Immature natural killer cell (primary cell): ENCODE measurements around the gene MAGEC3. TPM values are rescaled to one million over a fixed set of nuclear protein-coding genes. Genes with fewer than 3 reads are reported as not detected.
"Not testable (repeated sequence)": the region's sequence is repeated elsewhere in the genome, so short reads cannot be mapped to it uniquely, and the experiment has no call there.

Source experiments
- DNase-seq, 3 donors: peaks; one replicate each; pipeline ENCODE4 v3.0.0; 2022; ENCODE audit warnings: mixed read lengths in 1 of 3
- H3K27ac Mint-ChIP-seq, 6 donors: one replicate each; pipeline ENCODE4 v1.8.0; 2020; ENCODE audit warnings: mixed read lengths in 6 of 6, mild to moderate bottlenecking in 5 of 6, inconsistent platforms in 4 of 6, moderate library complexity in 3 of 6
- H3K27me3 Mint-ChIP-seq, 3 donors: one replicate each; pipeline ENCODE4 v1.8.0; 2020 to 2021; ENCODE audit warnings: low read depth in 3 of 3, mild to moderate bottlenecking in 3 of 3, mixed read lengths in 3 of 3, moderate library complexity in 3 of 3, inconsistent platforms in 1 of 3
- H3K36me3 Mint-ChIP-seq, 3 donors: one replicate each; pipeline ENCODE4 v1.8.0; 2020; ENCODE audit warnings: mixed read lengths in 3 of 3, inconsistent platforms in 2 of 3, mild to moderate bottlenecking in 2 of 3
- H3K4me1 Mint-ChIP-seq, 2 donors: one replicate each; pipeline ENCODE4 v1.8.0; 2020; ENCODE audit warnings: inconsistent platforms in 2 of 2, mild to moderate bottlenecking in 2 of 2, mixed read lengths in 2 of 2, moderate library complexity in 1 of 2
- H3K4me3 Mint-ChIP-seq, 5 donors: one replicate each; pipeline ENCODE4 v1.8.0; 2020; ENCODE audit warnings: mild to moderate bottlenecking in 5 of 5, mixed read lengths in 5 of 5, inconsistent platforms in 3 of 5, moderate library complexity in 3 of 5
- H3K9me3 Mint-ChIP-seq, 6 donors: one replicate each; pipeline ENCODE4 v1.8.0; 2020; ENCODE audit warnings: mild to moderate bottlenecking in 6 of 6, mixed read lengths in 6 of 6, inconsistent platforms in 4 of 6, moderate library complexity in 3 of 6
- polyA plus RNA-seq, 3 donors: library from polyadenylated mRNA; unstranded; fragments of 300-500 nt; fragmentation: Illumina TruSeq; gene quantifications; one replicate each; pipeline ENCODE4 v1.2.3, GENCODE V29; 2021

MAGEC3 gene, protein sequence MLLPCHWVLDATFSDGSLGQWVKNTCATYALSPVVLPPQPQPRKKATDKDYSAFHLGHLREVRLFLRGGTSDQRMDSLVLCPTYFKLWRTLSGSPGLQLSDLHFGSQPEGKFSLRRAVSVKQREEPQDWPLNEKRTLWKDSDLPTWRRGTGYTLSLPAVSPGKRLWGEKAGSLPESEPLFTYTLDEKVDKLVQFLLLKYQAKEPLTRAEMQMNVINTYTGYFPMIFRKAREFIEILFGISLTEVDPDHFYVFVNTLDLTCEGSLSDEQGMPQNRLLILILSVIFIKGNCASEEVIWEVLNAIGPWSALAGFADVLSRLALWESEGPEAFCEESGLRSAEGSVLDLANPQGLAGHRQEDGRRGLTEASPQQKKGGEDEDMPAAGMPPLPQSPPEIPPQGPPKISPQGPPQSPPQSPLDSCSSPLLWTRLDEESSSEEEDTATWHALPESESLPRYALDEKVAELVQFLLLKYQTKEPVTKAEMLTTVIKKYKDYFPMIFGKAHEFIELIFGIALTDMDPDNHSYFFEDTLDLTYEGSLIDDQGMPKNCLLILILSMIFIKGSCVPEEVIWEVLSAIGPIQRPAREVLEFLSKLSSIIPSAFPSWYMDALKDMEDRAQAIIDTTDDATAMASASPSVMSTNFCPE
- polyA plus RNA-seq = not detected

GRCh38 chrX:141838016-141838415, at the start of gene MAGEC3:
Gene MAGEC3, plus strand, starts transcription at chrX:141838316. Its CDS starts 0 bp downstream, at chrX:141838316.
- peaks cover 0 to 3% (median 0%) of the 10 kb centered on the region in 3 donors for H3K36me3 Mint-ChIP-seq
- no peaks in the 10 kb centered on the region for H3K27me3 Mint-ChIP-seq
- H3K4me3 Mint-ChIP-seq = no peak within 1 kb of the TSS
- no peak for DNase-seq
- H3K4me1 Mint-ChIP-seq = no peaks in the 10 kb centered on the region
- H3K27ac Mint-ChIP-seq = no peak within 1 kb of the TSS
- peaks cover 2 to 21% (median 8%) of the 10 kb centered on the region in 6 donors for H3K9me3 Mint-ChIP-seq

DNA sequence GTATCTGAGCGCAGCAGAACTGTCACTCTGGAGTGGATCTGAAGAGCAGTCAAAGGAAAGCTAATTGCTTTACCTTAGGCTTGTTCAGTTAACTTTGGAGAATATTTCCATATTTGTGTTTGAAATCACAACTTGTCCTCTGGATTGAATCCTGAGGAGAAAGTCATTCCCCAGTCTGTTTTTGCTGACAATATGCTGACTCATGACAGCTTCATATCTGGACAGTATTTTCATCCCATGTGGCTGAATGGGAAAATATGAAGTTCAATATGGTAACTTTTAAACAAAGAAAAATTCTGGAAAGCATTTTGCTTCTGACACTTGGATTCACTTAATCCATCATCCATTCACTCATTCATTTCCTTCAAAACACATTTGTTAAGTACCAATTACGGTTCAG, 46.3 kb upstream of the MAGEC3 start:
- no peak for DNase-seq
- Mint-ChIP-seq H3K27me3 (peaks cover 0 to 2% (median 0%) of the 10 kb centered on the region in 3 donors), H3K4me3 (no peak overlapping the region), H3K36me3 (no peaks in the 10 kb centered on the region), H3K9me3 (peaks cover 0 to 2% (median under 1%) of the 10 kb centered on the region in 6 donors), H3K4me1 (no peaks in the 10 kb centered on the region), H3K27ac (no peak overlapping the region)

- H3K9me3 Mint-ChIP-seq = peaks cover 0 to 8% (median 3%) of the 10 kb centered on the region in 6 donors
- H3K27ac Mint-ChIP-seq = no peak overlapping the region
- H3K4me3 Mint-ChIP-seq = no peak overlapping the region
Observed at GRCh38 chrX:141811438-141811837, 26.7 kb upstream of the MAGEC3 start.

GRCh38 chrX:141814213-141814857, 23.8 kb upstream of the MAGEC3 start:
- H3K36me3 Mint-ChIP-seq = no peaks in the 10 kb centered on the region
- peaks cover 0 to 8% (median 4%) of the 10 kb centered on the region in 6 donors for H3K9me3 Mint-ChIP-seq
- no peak for DNase-seq
- H3K4me1 Mint-ChIP-seq = no peaks in the 10 kb centered on the region
- H3K4me3 Mint-ChIP-seq = no peak overlapping the region
- peaks cover 0 to 2% (median 2%) of the 10 kb centered on the region in 3 donors for H3K27me3 Mint-ChIP-seq
- H3K27ac Mint-ChIP-seq = no peak overlapping the region

More at GRCh38 chrX:141811438-141811837, 26.7 kb upstream of the MAGEC3 start:
- Mint-ChIP-seq H3K27me3 (peaks cover 0 to 3% (median 2%) of the 10 kb centered on the region in 3 donors), H3K4me1 (no peaks in the 10 kb centered on the region), H3K36me3 (no peaks in the 10 kb centered on the region)
- no peak for DNase-seq

GRCh38 chrX:141815904-141816303, 22.2 kb upstream of the MAGEC3 start:
- no peaks in the 10 kb centered on the region for H3K36me3 Mint-ChIP-seq
- H3K9me3 Mint-ChIP-seq = peaks cover 0 to 8% (median 3%) of the 10 kb centered on the region in 6 donors
- no peaks in the 10 kb centered on the region for H3K4me1 Mint-ChIP-seq
- H3K27me3 Mint-ChIP-seq = peaks cover 0 to 2% (median 2%) of the 10 kb centered on the region in 3 donors
- no peak for DNase-seq
- no peak overlapping the region for H3K4me3 Mint-ChIP-seq
- H3K27ac Mint-ChIP-seq = no peak overlapping the region

GRCh38 chrX:141832247-141832646, 5.9 kb upstream of the MAGEC3 start:
- peaks cover 0 to 13% (median 5%) of the 10 kb centered on the region in 6 donors for H3K9me3 Mint-ChIP-seq
- no peaks in the 10 kb centered on the region for H3K36me3 Mint-ChIP-seq
- H3K4me1 Mint-ChIP-seq = no peaks in the 10 kb centered on the region
- no peak overlapping the region for H3K4me3 Mint-ChIP-seq
- no peak for DNase-seq
- no peak overlapping the region for H3K27ac Mint-ChIP-seq
- peaks cover 0 to 2% (median 0%) of the 10 kb centered on the region in 3 donors for H3K27me3 Mint-ChIP-seq

DNA sequence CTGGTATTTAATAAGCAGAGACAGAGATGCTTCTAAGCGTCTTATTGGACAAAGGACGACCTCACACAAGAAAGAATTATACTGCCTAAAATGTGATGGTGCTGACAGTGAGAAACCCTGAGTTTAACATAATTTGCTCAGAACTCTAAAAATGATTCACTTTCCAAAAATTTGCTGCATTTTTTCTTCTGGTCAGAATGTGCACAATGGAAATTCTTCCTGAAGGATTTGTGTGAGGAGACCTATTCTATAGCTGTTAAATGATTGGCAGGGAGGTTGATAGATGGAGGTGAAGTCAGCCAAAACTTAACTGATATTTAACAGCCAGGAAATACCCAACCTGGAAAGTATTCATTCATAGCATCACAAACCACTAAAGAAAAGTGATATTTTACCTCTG, 1.7 kb downstream of the MAGEC3 start:
- no peak overlapping the region for H3K27ac Mint-ChIP-seq
- no peaks in the 10 kb centered on the region for H3K27me3 Mint-ChIP-seq
- no peaks in the 10 kb centered on the region for H3K4me1 Mint-ChIP-seq
- H3K4me3 Mint-ChIP-seq = no peak overlapping the region
- DNase-seq = no peak
- peaks cover 0 to 3% (median 0%) of the 10 kb centered on the region in 3 donors for H3K36me3 Mint-ChIP-seq
- peaks cover 0 to 21% (median 9%) of the 10 kb centered on the region in 6 donors for H3K9me3 Mint-ChIP-seq

DNA sequence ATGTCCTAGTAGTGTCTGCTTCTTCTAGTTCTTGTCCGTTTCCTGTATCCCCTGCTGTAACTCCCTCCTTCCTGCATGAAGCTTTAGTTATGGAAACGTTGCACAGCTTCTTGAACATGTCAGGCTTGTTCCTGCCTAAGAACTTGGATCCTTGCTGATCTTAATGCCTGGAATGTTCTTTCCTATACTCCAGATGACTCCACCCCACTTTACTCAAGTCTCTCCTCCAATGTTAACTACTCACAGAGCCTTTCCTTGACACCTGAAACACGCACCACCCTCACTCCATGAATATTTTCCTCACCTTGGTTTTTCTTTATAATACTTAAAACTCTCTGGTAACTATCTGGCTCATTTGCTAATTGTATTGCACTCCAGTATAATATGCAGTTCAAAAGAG, 19.4 kb downstream of the MAGEC3 start:
- peaks cover 0 to 6% (median 0%) of the 10 kb centered on the region in 3 donors for H3K27me3 Mint-ChIP-seq
- H3K36me3 Mint-ChIP-seq = no peaks in the 10 kb centered on the region

DNA sequence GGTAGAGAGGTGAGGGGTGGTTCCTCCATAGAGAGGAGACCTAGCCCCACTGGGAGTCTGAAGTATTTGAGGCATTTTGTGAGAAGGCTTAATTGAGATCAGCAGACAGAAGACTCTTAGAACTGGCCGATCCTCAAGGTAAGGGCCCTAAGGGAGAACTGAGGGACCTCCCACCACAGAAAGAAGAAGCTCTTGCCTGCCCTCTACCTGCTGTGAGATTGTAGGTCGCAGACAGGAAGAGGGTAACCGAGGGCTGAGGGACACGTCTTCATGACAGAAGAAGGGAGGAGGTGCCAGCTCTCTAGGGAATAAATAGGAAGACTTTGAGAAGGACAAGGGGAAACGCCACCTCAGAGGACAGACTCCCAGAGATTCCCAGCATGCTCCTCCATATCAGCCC, 41.5 kb downstream of the MAGEC3 start:
- no peak overlapping the region for H3K4me3 Mint-ChIP-seq
- H3K27ac Mint-ChIP-seq = no peak overlapping the region
- no peaks in the 10 kb centered on the region for H3K36me3 Mint-ChIP-seq
- no peaks in the 10 kb centered on the region for H3K4me1 Mint-ChIP-seq
- H3K9me3 Mint-ChIP-seq = peaks cover 0 to 6% (median 1%) of the 10 kb centered on the region in 6 donors
- peaks cover 0 to 3% (median 0%) of the 10 kb centered on the region in 3 donors for H3K27me3 Mint-ChIP-seq
- DNase-seq = no peak

More for the DNA sequence above, 19.4 kb downstream of the MAGEC3 start:
- H3K27ac Mint-ChIP-seq = no peak overlapping the region
- peaks cover 0 to 6% (median 2%) of the 10 kb centered on the region in 6 donors for H3K9me3 Mint-ChIP-seq
- H3K4me1 Mint-ChIP-seq = no peaks in the 10 kb centered on the region
- DNase-seq = no peak
- H3K4me3 Mint-ChIP-seq = no peak overlapping the region

DNA sequence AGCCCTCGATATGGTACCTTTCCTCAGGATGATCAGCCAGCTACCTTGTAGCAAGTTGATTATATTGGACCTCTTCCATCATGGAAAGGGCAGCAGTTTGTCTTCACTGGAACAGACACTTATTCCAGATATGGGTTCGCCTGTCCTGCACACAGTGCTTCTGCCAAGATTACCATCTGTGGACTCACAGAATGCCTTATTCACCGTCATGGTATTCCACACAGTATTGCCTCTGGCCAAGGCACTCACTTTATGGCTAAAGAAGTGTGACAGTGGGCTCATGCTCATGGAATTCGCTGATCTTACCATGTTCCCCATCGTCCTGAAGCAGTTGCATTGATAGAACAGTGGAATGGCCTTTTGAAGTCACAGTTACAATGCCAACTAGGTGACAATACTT, 50.7 kb downstream of the MAGEC3 start:
- H3K36me3 Mint-ChIP-seq, H3K27me3 Mint-ChIP-seq, H3K4me3 Mint-ChIP-seq, DNase-seq, H3K27ac Mint-ChIP-seq, H3K4me1 Mint-ChIP-seq, H3K9me3 Mint-ChIP-seq: not testable (repeated sequence)

- Mint-ChIP-seq H3K9me3 (peaks cover 0 to 4% (median 0%) of the 10 kb centered on the region in 6 donors), H3K36me3 (no peaks in the 10 kb centered on the region), H3K4me1 (no peaks in the 10 kb centered on the region), H3K4me3 (no peak overlapping the region), H3K27ac (no peak overlapping the region), H3K27me3 (peaks cover 0 to 8% (median 3%) of the 10 kb centered on the region in 3 donors)
- no peak for DNase-seq
Observed at GRCh38 chrX:141894733-141895132, 56.6 kb downstream of the MAGEC3 start.

GRCh38 chrX:141897690-141898089, 59.6 kb downstream of the MAGEC3 start:
- DNase-seq = no peak
- peaks cover 0 to 6% (median 3%) of the 10 kb centered on the region in 3 donors for H3K27me3 Mint-ChIP-seq
- no peaks in the 10 kb centered on the region for H3K4me1 Mint-ChIP-seq
- no peaks in the 10 kb centered on the region for H3K36me3 Mint-ChIP-seq
- H3K9me3 Mint-ChIP-seq = peaks cover 0 to 5% (median 0%) of the 10 kb centered on the region in 6 donors
- H3K27ac Mint-ChIP-seq = no peak overlapping the region
- H3K4me3 Mint-ChIP-seq = no peak overlapping the region

DNA sequence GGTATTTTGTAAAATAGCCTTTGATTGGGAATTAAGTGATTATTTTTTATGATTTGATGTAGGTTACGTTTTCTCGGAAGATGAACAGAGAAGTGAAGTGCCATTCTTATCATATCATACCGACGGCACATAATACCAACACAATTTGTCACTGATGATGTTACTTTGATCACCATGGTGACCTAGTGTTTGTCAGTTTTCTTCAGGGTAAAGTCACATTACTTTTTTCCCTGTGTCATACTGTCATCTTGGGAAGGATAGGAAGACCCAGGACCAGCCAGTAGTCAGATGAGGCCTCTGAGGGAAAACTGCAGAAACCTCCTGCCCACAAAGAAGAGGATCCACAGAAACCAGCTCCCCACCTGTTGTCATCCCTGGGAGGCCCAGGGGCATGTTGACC, 64.2 kb downstream of the MAGEC3 start:
- peaks cover 0 to 7% (median under 1%) of the 10 kb centered on the region in 6 donors for H3K9me3 Mint-ChIP-seq
- H3K27me3 Mint-ChIP-seq = peaks cover 0 to 7% (median 0%) of the 10 kb centered on the region in 3 donors
- H3K27ac Mint-ChIP-seq = no peak overlapping the region
- no peak overlapping the region for H3K4me3 Mint-ChIP-seq
- DNase-seq = no peak
- no peaks in the 10 kb centered on the region for H3K4me1 Mint-ChIP-seq
- no peaks in the 10 kb centered on the region for H3K36me3 Mint-ChIP-seq
